HG02798 (cell line): Measurements from ENCODE around the gene SENP1.
"Not testable (repeated sequence)": the region's sequence is repeated elsewhere in the genome, so short reads cannot be mapped to it uniquely, and the experiment has no call there.

Source experiments
- ATAC-seq: cut with Tn5 transposase; IDR thresholded peaks from one replicate; pipeline ENCODE4 v1.9.1; 2021; ENCODE audit warnings: mild to moderate bottlenecking; ENCODE audit not compliant: unreplicated experiment, poor library complexity

The SENP1 gene

GRCh38 chr12:48118284-48118871 is 12.5 kb upstream of the SENP1 start:
- no peak for ATAC-seq

GRCh38 chr12:48115957-48116356 is 10.1 kb upstream of the SENP1 start:
- ATAC-seq, result no peak

DNA sequence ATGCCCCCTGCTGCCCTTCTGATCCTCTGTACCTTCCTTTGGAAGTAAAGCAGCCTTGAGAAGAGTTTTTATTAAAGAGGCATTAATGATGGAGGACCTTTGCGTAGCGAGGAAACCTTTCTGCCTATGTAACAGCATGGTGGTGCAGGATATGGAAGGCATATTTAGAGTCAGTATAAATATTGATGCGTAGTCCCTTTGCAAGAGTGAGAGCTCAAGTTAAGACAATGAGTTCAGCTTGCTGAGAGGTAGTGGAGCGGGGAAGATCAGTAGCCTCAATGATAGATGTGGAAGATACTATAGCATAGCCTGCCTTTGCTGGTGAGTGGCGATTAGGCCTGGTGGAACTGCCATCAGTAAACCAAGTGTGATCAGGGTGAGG is 5.4 kb upstream of the SENP1 start:
- not testable (repeated sequence) for ATAC-seq

DNA sequence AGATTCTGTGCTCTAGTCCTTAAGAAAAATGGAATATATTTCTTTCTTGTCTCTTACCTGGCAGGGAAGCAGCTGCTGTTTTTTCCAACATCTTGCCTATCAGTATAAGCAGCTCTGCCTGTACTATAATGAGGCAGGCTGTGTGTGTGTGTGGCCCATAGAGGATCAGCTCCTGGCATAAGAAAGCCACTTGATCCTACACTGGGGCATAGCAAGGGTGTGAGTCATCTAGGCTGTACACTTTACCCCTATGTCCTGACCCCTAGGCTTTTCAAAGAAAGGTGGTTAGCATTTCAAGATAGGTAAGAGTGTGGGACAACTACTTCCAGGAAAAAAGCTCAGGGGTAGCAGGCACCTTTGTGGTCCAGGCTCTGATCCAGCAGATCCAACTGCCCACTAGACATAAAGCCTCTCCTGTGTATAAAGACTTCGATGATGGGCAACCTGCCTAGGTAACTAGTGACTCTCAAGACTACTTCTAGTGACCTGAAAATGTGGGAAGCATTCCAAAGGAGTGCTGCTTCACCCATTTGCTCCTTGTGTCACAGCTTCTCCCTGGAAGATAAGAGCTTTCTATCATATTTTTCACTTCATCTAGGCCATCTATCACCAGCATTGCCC is 4.9 kb upstream of the SENP1 start:
- no peak for ATAC-seq

- no peak for ATAC-seq
These were observed 3.5 kb upstream of the SENP1 start for GRCh38 chr12:48109424-48109823.

DNA sequence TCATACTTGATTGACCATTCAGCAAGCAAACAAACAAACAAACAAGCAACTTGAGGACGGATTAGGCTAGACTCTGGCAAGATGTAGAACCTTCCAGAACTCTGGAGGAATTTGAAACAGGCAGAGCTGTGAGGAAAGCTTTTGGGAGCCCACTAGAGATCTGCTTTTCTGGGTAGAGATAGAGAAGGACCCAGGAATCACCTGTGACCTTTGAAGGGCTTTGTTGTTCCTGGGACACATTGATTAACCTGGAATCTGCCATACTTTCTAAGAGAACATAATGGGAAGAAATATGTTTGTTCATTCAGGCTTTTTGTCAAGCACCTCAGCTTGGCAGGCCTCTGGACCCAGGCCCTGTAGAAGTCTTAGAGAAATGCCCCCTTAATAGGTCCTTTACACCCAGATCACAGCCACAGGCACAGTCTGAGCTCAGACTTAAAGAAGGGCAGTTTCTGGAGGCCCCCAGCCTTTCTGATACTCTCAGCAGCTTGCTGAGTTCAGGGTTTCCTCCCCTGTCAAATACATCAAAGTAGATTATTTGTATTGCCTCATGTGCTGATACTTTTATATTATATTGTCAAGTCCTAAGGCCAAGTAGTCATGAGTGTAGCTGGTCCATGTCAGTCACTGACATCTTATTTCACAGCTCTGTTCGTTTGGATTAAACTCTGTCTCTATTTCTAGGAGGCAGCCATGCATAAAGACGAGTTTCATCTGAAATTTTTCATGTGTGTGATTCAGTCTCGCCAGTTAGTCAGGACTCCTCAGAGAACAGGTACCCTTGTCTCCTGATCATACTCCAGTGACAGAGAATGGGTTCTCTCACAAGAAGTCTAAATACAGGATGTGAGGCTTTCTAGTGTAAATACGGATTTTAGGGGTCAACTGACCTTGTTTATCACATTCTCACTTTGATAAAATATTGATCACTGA is 1.1 kb upstream of the SENP1 start:
- no peak for ATAC-seq

- peak; percentile 25 for ATAC-seq
These were observed 485 bp downstream of the SENP1 start for GRCh38 chr12:48105321-48105866.

DNA sequence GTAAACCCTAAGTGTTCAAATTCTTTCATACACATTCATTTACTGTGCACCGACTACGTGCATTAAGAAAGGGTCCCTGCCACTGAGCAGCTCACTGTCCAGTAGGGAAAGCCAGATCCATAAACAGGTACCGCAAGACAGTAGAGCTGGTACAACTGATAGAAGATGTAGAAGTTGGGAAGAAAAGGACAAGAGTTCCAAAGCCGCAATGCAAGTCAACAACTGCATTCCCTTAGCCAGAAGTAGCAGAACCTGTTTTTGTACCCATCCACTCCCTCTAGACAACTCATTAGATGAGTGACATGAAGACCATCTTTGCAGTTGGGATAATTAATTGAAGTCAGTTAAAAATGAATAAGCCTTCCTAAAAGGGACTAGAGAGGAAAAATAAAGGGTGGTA is 1.3 kb downstream of the SENP1 start:
- ATAC-seq, result no peak

DNA sequence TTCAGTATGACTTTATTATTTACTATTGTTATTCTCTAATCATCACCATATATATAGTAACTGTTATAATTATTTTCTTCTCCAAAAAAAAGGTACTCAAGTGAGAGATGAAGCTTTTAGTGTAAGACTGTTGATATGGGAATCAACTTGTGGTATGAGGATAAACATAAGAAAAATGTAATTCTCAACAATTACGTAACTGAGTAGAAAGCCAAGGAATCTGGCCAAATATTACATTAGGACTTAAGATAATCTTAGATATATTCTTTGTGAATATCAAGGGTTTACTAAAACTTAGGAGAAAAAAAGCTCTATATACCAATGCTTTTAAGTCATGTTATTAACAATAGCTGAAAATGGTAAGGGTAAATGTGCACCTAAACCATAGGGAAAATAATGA is 13.3 kb downstream of the SENP1 start:
- ATAC-seq, result no peak

DNA sequence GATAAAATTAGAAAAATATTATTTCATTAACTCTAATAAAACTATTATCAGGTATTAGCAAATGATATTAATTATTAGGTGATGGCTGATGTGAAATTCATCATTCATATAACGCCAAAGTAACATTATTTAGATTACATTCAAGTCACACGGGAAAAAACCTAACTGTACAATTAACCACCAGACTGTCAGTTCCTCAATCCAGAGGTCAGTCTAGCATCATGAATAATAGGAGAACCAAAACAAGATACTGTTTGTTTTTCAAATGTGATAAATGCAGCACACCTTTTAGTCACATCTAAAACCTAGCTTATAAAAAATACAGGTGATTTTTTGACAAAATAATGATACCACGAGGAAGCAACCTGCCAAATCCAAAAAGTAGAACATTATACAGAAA is 19.6 kb downstream of the SENP1 start:
- ATAC-seq, result no peak

DNA sequence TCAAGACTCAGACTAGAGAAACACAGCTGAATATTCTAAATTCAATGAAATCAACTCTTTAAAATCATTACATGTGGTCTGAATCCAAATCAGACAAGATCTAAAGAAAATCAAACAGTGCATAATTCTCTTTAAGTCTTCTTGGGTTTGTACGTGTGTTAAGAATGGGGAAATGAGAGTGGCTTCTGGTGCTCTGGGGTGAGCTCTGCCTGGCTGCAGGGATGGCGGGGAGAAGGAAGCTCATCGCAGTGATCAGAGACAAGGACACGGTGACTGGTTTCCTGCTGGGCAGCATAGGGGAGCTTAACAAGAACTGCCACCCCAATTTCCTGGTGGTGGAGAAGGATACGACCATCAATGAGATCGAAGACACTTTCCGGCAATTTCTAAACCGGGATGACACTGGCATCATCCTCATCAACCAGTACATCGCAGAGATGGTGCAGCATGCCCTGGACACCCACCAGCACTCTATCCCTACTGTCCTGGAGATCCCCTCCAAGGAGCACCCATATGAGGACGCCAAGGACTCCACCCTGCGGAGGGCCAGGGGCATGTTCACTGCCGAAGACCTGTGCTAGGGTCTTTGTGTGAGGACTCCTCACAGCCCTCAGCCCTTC is 20.9 kb downstream of the SENP1 start:
- no peak for ATAC-seq

- ATAC-seq, result no peak
These were observed 21.8 kb downstream of the SENP1 start for GRCh38 chr12:48084066-48084465.

- no peak for ATAC-seq
These were observed 25.1 kb downstream of the SENP1 start for GRCh38 chr12:48080821-48081220.

- no peak for ATAC-seq
These were observed 25.6 kb downstream of the SENP1 start for GRCh38 chr12:48080285-48080684.

- ATAC-seq, result no peak
These were observed 27.0 kb downstream of the SENP1 start for GRCh38 chr12:48078901-48079300.

- no peak for ATAC-seq
These were observed 28.8 kb downstream of the SENP1 start for GRCh38 chr12:48077111-48077510.

DNA sequence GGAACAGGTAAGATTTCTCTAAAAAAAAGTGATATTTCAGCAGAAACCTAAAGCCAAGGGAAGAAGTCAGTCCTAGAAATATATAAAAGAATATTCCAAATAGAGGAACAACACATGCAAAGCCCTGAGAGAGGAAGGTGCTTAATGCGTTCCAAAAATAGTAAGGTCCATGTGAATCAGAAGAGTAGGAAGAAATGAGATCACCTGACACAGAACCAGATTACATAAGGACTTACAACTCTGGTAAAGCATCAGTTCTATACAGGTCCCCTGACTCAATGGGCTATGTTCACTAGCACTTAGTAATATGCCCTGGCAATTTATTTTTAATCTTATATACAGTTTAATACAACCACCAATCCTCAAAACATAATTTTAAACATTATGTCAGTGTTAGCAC is 30.0 kb downstream of the SENP1 start:
- no peak for ATAC-seq

DNA sequence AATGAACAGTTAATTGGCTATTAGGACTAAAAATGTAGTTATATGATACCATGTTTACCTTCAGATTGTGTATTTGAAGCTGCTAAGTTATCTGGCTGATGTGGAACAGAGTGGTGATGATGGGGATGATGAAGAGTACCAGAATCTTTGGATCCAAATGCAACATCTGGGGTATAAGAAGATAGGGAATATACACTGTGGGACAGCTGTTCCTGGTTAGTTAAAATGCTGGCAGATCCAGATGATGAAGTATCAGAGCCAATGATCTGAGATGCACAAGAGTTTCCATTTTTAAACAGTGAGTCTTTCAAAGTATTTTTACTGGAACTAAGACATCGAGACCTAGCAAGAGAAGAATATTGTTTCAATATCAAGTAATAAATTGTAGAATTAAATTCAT is 31.6 kb downstream of the SENP1 start:
- no peak for ATAC-seq

DNA sequence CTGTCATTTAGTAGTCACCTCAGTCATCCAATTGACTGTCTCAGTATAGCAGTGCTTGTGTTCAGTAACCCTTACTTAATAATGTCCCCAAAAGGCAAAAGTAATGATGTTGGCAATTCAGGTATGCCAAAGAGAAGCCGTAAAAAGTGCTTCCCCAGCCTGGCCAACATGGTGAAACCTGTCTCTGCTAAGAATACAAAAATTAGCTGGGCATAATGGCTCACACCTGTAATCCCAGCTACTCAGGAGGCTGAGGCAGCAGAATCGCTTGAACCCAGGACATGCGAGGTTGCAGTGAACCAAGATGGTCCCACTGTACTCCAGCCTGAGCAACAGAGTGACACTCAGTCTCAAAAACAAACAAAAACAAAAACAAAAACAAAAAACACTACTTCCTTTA is 33.6 kb downstream of the SENP1 start:
- no peak for ATAC-seq

DNA sequence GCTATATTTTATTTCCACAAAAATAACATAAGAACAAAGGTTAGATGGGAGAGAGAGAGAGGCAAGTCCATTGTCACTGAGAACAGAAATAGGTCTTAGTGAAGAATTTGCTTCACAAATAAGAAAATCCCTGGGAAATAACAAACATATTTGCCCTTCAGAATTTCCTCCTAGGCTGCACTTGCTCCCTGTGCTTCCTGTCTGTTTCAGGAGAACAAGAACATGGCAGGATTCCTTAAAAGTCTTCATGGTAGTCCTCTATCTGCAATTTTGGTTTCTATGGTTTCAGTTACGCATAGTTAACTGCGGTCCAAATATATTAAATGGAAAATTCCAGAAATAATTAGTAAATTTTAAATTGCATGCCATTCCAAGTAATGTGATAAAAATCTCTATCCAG is 34.1 kb downstream of the SENP1 start:
- no peak for ATAC-seq

- ATAC-seq, result no peak
These were observed 35.1 kb downstream of the SENP1 start for GRCh38 chr12:48070731-48071130.
